ENCODE data around the gene AQP7.
"Not testable (repeated sequence)": the region's sequence is repeated elsewhere in the genome, so short reads cannot be mapped to it uniquely, and the experiment has no call there.

The AQP7 gene

GRCh38 chr9:33402371-33402770, at the start of gene AQP7:
Gene AQP7 (minus strand): TSS chr9:33402568. CDS start chr9:33401262, 1,306 bp downstream.
- DNase-seq: not testable (repeated sequence)

- no peak for DNase-seq
These were observed 48.3 kb upstream of the AQP7 start for GRCh38 chr9:33450621-33451146.

- no peak for DNase-seq
These were observed 47.3 kb upstream of the AQP7 start for GRCh38 chr9:33449715-33450114.

GRCh38 chr9:33447799-33448553, 45.6 kb upstream of the AQP7 start:
- DNase-seq: no peak

GRCh38 chr9:33446946-33447798, 44.8 kb upstream of the AQP7 start, which contains the start of gene AQP3:
Gene AQP3 (minus strand): TSS chr9:33447593. CDS start chr9:33447530, 63 bp downstream.
- peak; percentile 60 to 69 for DNase-seq

DNA sequence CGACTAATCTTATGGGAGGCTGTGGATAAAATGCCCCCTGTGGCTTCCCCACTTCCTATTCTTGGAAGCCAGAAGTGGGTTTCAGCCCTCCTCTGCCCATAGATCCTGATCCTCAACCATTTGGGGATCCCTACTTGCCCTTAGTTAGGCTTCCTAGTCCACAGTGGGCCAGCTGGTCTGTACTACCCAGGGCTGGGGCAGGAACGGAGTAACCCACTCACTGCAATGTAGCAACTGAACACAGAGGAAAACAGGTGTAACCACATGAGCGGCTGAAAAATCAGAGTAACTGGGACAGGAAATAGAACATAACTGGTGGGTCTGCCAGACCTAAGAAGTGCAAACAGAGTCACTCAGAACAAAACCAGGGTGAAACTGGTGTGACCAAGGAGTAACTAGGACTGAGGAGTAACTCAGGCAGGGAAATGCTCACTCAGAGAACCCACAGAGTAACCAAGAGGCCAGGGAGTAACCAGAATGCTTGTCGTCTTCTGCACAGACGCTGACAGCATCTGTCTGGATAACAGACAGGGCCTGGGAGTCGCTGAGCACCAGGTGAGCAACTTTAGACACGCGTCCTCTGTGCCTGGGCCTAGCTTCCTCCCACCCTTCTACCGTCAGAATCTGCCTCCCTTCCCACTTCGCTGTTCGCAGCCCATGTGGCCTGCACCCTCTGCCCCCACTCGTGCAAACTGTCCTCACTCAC, 44.0 kb upstream of the AQP7 start:
- no peak for DNase-seq

GRCh38 chr9:33445389-33446239, 43.2 kb upstream of the AQP7 start:
- DNase-seq: no peak

DNA sequence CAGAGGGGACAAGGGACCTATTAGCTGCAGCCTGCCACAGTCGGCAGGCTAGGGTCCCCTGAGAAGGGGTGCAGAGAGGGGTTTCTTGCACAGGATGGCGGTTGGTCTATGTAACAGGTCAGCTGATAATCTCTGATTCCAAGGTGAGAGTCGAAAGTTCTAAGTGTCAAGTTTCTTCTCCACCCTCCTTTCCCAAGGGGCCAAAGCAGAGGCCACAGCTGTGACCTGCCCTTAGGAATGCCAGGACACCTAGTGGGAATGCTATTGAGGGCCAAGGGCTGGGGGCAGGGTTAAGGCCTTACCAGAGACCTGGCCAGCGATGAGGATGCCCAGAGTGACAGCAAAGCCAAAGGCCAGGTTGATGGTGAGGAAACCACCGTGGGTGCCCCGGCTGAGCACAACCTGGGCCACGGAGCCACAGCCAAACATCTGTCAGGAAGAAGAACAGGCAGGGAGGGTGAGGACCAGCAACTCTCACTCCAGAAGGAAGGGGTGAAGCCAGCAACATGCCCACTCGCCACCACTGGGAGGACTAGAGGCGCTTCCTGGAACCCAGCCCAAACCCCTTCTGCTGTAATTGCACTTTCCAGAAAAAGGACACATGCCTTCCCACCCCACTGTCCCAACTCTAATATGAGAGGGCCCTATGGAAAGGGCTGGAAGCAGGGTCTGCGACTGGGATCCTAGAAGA, 41.2 kb upstream of the AQP7 start:
- DNase-seq: no peak

DNA sequence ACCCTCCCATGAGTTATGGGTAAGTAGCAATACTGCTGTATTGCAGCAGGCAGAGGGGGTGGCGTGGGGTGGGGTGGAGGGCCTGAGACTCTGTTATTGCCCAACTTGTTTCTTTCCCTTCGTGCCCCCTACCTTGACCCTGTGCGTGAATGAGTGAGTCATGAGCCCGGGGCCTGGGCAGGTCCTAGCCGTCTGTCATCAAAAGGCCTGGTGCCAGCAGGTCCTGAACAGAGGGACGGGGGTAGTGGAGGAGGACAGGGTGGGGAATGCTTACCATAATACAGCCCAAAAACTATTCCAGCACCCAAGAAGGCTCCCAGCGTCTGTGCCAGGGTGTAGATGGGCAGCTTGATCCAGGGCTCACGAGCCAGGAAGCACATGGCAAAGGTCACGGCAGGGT, 40.7 kb upstream of the AQP7 start:
- no peak for DNase-seq

- DNase-seq: no peak
These were observed 39.8 kb upstream of the AQP7 start for GRCh38 chr9:33442125-33442524.

GRCh38 chr9:33440609-33441008, 38.2 kb upstream of the AQP7 start:
- no peak for DNase-seq

DNA sequence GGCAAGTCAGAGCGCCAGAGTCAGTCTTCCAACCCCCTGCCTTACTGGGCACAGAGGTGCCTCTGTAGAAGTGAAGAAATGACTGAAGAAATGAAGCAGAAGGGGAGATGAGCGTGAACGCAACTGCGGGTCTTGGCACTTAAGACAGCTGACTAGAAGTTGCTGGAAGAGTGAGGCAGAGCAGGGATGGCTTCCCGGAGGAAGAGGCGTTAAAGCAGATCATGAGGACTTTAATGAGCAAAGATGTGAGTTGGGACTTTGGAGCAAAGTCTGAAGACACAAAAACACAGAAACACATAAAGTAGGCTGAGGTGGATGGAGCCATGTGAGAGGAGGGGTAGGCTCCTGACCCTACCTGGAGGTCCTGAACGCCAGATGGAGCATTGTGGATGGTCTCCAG, 37.8 kb upstream of the AQP7 start:
- no peak for DNase-seq

DNA sequence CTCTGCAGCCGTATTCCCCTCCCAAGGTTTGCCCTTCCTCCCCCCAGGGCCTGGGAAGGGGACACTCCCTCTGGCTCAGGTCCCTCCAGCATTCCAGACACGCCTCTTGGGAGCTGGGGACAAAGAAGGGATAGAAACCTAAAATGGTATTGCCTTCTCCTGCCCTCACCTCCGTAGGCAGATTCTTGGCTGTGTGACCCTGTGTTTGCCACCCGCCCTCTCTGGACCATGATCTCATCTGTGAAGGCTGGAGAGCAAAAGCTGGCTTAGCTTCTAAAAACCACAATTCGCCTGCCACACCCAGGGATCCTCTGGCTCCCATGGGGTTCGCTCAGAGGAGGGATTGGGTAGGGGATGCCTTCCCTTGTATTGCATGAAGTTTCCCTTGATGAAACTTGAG, 37.4 kb upstream of the AQP7 start:
- DNase-seq: no peak

DNA sequence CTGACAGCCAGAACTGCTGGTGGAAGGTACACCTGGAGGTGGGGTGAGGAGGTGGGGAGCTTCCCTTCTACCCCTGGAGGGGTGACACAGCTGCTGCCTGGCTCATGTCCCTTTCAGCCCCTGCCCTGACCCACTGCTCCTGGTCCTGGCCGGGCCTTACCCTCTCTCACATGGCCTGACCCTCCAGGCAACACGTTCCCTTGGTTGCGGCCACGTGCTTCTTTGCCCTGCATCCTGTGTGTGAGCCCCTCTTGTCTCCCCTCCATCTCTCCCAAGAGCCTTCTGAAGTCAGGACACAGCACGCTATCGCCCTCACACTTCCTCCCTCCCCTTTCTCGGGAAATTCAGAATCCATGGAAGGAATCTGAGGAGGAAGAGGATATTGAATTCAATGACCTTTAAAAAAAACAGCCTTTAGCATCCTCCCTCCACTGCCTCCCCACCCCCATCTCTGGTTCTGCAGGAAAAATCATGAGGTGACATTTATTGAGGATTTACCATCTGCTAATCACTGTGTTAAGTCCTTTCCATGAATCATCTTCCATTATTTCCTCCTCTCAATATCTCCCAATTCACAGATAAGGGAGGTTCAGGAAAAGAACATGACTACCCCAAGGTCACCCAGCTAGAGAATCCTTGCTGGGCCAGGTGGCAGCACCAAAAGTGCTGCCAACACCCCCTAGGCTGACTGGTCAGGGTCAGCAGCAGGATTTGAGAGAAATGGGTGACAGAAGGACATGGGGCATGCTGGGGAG, 36.7 kb upstream of the AQP7 start:
- no peak for DNase-seq

DNA sequence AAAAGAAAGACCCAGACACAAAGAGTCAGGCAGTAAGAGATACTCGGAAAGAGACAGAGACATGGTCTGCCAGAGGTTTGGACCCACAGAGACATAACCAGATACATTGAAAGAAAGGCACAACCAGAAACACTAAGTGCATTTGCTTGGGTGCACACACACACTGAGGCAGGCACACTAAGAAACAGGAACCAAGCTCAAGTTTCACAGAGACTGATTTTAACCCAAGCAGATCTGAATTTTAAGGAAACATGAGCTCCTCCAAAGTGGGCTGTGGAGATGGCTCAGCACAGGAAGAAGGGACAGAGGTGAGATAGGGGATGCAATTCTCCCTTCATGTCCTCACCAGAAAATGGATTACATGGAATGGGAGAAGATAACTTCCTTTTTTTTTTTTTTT, 35.5 kb upstream of the AQP7 start:
- no peak for DNase-seq

- no peak for DNase-seq
These were observed 34.8 kb upstream of the AQP7 start for GRCh38 chr9:33437205-33437604.

DNA sequence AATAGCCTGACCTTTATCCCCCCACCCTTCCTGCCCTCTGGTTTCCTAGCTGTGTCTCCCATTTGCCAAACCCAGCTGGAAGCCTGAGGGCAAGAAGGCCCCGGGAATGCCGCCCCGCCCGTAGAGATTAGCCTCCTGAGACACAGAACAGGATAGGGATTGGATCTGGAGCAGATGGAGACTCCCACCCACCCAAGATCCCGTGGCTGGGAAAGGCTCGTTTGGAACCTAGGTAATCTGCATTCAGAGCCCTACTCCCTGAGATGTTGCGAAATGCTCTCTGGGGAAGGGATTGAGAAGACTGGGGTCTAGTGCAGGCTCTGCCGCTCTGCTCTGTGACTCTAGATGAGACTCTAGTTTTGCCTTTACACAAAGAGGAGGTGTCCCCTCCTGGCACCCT, 34.1 kb upstream of the AQP7 start:
- DNase-seq: no peak

- no peak for DNase-seq
These were observed 33.5 kb upstream of the AQP7 start for GRCh38 chr9:33435821-33436277.

GRCh38 chr9:33434317-33435105, 32.1 kb upstream of the AQP7 start:
- DNase-seq: no peak

- DNase-seq: no peak
These were observed 31.5 kb upstream of the AQP7 start for GRCh38 chr9:33433871-33434270.
